Testis (tissue), 3 donors: ENCODE data around the gene FGFR2. TPM values are rescaled to one million over a fixed set of nuclear protein-coding genes. Genes with fewer than 3 reads are reported as not detected.

Source experiments
- DNase-seq: peaks from one replicate; pipeline ENCODE4 v3.0.0-alpha.2; 2019
- H3K27ac ChIP-seq, 2 donors: fragments of 200-600 bp; sonication (generic); one replicate each; pipeline ENCODE4 v1.5.1; 2019
- H3K27me3 ChIP-seq: fragments of 200-600 bp; sonication (generic); one replicate; pipeline ENCODE4 v1.5.1; 2019
- H3K36me3 ChIP-seq: fragments of 200-600 bp; sonication (generic); one replicate; pipeline ENCODE4 v1.5.1; 2017; ENCODE audit warnings: low read depth; ENCODE audit errors: missing control alignments
- H3K4me1 ChIP-seq: fragments of 200-600 bp; sonication (generic); one replicate; pipeline ENCODE4 v1.5.1; 2019
- H3K4me3 ChIP-seq, 2 donors: fragments of 200-600 bp; sonication (generic); one replicate each; pipeline ENCODE4 v1.5.1; 2017 to 2019
- H3K9me3 ChIP-seq: fragments of 200-600 bp; sonication (generic); one replicate; pipeline ENCODE4 v1.5.1; 2017
- POLR2A ChIP-seq: fragments of 450-650 bp; IDR thresholded peaks from one replicate; pipeline ENCODE4 v1.6.1; 2017; ENCODE audit warnings: antibody characterized with exemption, mild to moderate bottlenecking, moderate library complexity
- WGBS, 2 donors: methylation state at CpG; one replicate each; pipeline ENCODE4 v1.1.5; 2018; 5-methylcytosine and 5-hydroxymethylcytosine counted together
- intact Hi-C: fragments of 100-400 bp; cut with DNase I; formaldehyde crosslinking; loops from one replicate; pipeline ENCODE4 v1.15.1; 2023; ENCODE audit warnings: low total_unique reads
- polyA plus RNA-seq: library from polyadenylated mRNA; stranded (reverse); fragments of 350-450 nt; fragmentation: Illumina TruSeq; extraction: RNeasy Lipid Tissue Mini Kit (QIAGEN cat#74804); gene quantifications from one replicate; pipeline ENCODE4 v1.2.3, GENCODE V29; 2014; ENCODE audit warnings: low read depth, low replicate concordance; ENCODE audit not compliant: insufficient read depth
- total RNA-seq, 2 donors: library from RNA; depleted of rRNA; stranded (reverse); fragments of >200 nt; gene quantifications; one replicate each; pipeline ENCODE4 v1.2.3, GENCODE V29; 2016
- TF ChIP-seq, protein P1 (sequence below), 3 experiments: fragments of 450-650 bp in 2 of 3; fragments of 200-600 bp in 1 of 3; sonication (generic) in 1 of 3; IDR thresholded peaks; one replicate each; pipeline ENCODE4 v1.5.1; 2016 to 2019; ENCODE audit warnings: antibody characterized with exemption in 3 of 3, mild to moderate bottlenecking in 2 of 3, moderate library complexity in 1 of 3

FGFR2 gene
- total and polyA plus RNA-seq, 3 donors from 2014 or later: 23.2 to 28.9 (median 23.4) TPM

DNA sequence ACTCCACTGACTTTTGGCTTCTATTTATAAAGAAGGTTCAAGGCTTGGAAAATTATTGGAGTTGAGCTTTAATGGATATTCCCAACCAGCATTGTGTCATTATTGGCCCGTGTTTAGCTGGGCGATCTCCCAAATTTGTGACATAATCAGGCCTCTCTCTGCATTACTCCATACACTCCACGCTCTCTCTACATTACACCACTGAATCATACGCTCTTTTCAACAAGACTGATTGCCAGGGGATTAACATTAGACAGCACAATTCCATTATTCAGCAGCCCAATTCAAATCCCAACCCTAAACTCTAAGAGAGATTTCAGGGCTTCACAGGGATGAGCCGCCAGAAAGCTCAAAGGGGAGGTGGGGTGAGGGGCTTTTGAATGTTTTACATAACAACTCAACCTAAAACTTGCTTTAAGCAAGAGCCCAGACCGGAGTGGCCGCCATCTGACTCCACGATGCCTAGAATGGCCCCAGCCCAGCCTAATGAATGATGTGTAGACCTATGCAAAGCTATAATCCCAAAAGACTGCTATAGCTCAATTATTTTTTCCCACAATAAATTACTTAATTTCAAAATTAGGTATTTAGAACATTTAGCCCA is 61.8 kb downstream of the FGFR2 start:
- 87 to 98% methylated on average over 8 of the region's 8 CpGs for WGBS, 2 donors
- H3K4me3 ChIP-seq: no peak overlapping the region
- no peak for DNase-seq
- no peaks in the 10 kb centered on the region for H3K4me1 ChIP-seq
- no peaks in the 10 kb centered on the region for H3K9me3 ChIP-seq
- no peak overlapping the region for H3K27ac ChIP-seq
- H3K36me3 ChIP-seq: no peaks in the 10 kb centered on the region
- TF ChIP-seq, protein P1, sequence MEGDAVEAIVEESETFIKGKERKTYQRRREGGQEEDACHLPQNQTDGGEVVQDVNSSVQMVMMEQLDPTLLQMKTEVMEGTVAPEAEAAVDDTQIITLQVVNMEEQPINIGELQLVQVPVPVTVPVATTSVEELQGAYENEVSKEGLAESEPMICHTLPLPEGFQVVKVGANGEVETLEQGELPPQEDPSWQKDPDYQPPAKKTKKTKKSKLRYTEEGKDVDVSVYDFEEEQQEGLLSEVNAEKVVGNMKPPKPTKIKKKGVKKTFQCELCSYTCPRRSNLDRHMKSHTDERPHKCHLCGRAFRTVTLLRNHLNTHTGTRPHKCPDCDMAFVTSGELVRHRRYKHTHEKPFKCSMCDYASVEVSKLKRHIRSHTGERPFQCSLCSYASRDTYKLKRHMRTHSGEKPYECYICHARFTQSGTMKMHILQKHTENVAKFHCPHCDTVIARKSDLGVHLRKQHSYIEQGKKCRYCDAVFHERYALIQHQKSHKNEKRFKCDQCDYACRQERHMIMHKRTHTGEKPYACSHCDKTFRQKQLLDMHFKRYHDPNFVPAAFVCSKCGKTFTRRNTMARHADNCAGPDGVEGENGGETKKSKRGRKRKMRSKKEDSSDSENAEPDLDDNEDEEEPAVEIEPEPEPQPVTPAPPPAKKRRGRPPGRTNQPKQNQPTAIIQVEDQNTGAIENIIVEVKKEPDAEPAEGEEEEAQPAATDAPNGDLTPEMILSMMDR (IDR thresholded peaks at IDR 0.05): no peak
- no peak for TF ChIP-seq POLR2A
- intact Hi-C loops: no loop called here
- no peaks in the 10 kb centered on the region for H3K27me3 ChIP-seq

DNA sequence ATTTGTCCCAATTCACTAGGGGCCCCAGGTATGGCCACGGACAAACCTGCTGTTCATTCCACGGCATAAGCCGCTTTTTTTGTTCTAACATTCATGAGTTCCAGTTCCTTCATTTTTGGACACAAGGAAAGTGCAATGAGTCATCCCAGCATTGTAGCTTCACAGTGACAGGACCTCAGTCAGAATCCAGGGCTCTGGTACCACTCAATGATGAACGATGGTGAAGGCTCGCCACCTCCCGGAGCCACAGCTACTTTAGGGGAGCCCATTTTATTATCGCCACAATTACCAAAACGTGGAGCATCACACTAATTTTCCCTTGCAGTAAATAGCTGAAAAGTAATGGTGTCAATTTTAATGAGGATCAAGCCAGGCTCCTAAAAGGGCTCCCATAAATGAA is 62.9 kb downstream of the FGFR2 start:
- 93 to 97% methylated on average over 8 of the region's 8 CpGs for WGBS, 2 donors
- no peak overlapping the region for H3K27ac ChIP-seq
- H3K36me3 ChIP-seq: no peaks in the 10 kb centered on the region
- intact Hi-C loops: no loop called here
- no peak for DNase-seq
- no peaks in the 10 kb centered on the region for H3K4me1 ChIP-seq
- H3K9me3 ChIP-seq: no peaks in the 10 kb centered on the region
- no peak overlapping the region for H3K4me3 ChIP-seq
- TF ChIP-seq POLR2A: no peak
- TF ChIP-seq, protein P1 (IDR thresholded peaks at IDR 0.05): no peak
- no peaks in the 10 kb centered on the region for H3K27me3 ChIP-seq

DNA sequence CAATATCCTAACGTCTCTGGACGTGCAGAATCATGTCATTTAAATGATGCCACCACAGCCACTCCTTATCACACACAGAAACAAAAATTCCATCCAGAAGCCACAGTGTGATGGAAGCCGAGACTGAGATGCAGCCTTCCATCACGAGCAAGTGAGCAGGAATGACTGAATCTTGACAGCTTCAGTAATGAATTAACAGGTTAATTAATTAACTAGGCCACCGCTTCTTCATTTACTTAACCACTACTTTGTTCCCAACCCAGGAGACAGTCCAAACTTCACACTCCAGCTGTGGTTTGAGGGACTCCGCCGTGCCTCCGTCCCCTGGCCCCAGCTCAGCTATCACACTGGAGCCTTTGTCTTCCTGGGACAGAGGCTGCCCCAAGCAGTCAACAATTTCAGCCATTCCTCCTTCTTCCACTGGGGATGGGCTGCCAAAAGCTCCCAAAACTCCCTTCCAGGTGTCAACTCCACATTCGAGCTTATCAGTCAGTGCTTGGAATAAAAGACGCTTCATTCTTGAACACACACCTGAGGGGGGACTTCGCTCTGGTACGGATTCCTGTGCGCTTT is 65.9 kb downstream of the FGFR2 start:
- no peak for DNase-seq
- H3K27me3 ChIP-seq: no peaks in the 10 kb centered on the region
- no peaks in the 10 kb centered on the region for H3K36me3 ChIP-seq
- no peak overlapping the region for H3K27ac ChIP-seq
- 87 to 90% methylated on average over 13 of the region's 13 CpGs for WGBS, 2 donors
- H3K4me3 ChIP-seq: no peak overlapping the region
- H3K9me3 ChIP-seq: no peaks in the 10 kb centered on the region
- TF ChIP-seq POLR2A: no peak
- TF ChIP-seq, protein P1 (IDR thresholded peaks at IDR 0.05): no peak
- no peaks in the 10 kb centered on the region for H3K4me1 ChIP-seq
- intact Hi-C loops: no loop called here

DNA sequence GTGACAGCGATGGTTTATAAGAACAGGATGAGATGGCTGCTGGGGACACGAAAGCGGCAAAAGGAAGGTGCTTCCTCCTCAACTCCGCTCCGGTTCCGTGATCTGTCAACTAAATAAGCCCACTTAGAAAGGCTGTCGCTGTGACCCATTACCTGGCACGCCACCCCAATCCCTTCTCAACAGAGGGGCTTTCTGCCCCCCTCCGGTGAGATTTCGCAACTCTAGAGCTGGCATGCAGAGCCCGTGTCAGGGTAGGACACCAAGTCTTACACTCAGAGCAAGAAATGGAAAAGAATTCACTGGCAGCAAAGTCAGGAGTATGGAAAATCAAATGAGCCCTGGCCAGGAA is 66.4 kb downstream of the FGFR2 start:
- TF ChIP-seq POLR2A: no peak
- TF ChIP-seq, protein P1 (IDR thresholded peaks at IDR 0.05): no peak
- no peaks in the 10 kb centered on the region for H3K27me3 ChIP-seq
- intact Hi-C loops: no loop called here
- no peak overlapping the region for H3K27ac ChIP-seq
- no peak for DNase-seq
- WGBS, 2 donors: 95 to 97% methylated on average over 11 of the region's 11 CpGs
- no peaks in the 10 kb centered on the region for H3K36me3 ChIP-seq
- no peaks in the 10 kb centered on the region for H3K9me3 ChIP-seq
- H3K4me3 ChIP-seq: no peak overlapping the region
- H3K4me1 ChIP-seq: no peaks in the 10 kb centered on the region
